GM06990 (cell line): ENCODE data around the gene DPRX.

Experiments
- DNase-seq: peaks from one replicate; pipeline ENCODE4 v3.0.0-alpha.2; 2011; ENCODE audit not compliant: insufficient read length; ENCODE audit errors: extremely low read depth
- H3K27me3 ChIP-seq: replicated peaks from 2 replicates; pipeline ENCODE4 v1.6.0; 2011; ENCODE audit warnings: low read length; ENCODE audit not compliant: control insufficient read depth, insufficient read depth
- H3K36me3 ChIP-seq: 2 replicates; pipeline ENCODE4 v1.5.1; 2011; ENCODE audit warnings: low read length; ENCODE audit not compliant: control insufficient read depth, insufficient read depth
- H3K4me3 ChIP-seq: replicated peaks from 2 replicates; pipeline ENCODE4 v1.5.1; 2011; ENCODE audit warnings: low read depth, mild to moderate bottlenecking, control low read depth, low read length
- CTCF ChIP-seq: IDR thresholded peaks from 2 replicates; pipeline ENCODE4 v1.5.1; 2011; ENCODE audit warnings: low read length, control low read depth, mild to moderate bottlenecking, inconsistent platforms; ENCODE audit not compliant: insufficient read depth, poor library complexity, severe bottlenecking

DPRX gene

GRCh38 chr19:53670345-53670744, 38.5 kb downstream of the DPRX start:
- no peaks in the 10 kb centered on the region for H3K36me3 ChIP-seq
- no peaks in the 10 kb centered on the region for H3K27me3 ChIP-seq
- DNase-seq: no peak
- H3K4me3 ChIP-seq: no peak overlapping the region
- no peak for TF ChIP-seq CTCF

DNA sequence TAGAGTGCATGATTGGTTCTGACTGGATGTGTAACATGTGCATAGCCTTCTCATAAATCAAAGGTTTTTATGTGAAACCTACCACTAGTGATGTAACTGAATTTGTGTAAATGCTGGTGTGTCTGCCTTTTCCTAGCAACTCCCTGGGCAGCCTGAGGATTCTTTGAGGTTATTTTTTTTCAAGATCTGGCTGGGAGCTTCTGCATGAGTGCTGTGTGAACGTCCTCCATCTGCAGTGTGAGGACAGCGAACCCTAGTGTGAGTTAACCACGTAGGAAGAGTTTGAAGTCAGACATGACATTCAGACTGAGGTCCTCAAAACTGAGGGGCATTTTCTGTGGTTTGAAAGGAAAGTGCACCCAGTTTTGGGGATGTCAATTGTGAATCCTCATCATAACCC, 39.9 kb downstream of the DPRX start:
- H3K4me3 ChIP-seq: no peak overlapping the region
- DNase-seq: no peak
- TF ChIP-seq CTCF: no peak
- no peaks in the 10 kb centered on the region for H3K36me3 ChIP-seq
- no peaks in the 10 kb centered on the region for H3K27me3 ChIP-seq
